Measurements from ENCODE around the gene NUCB1.

GRCh38 chr19:48962849-48963165 lies 62.7 kb downstream of the NUCB1 start:
- TF ChIP-seq CTCF (IDR thresholded peaks at IDR 0.05) (no peak), FOXP1 (CRISPR knock-in tag; IDR thresholded peaks at IDR 0.05; ENCODE audit: borderline replicate concordance) (no peak), MAX (CRISPR knock-in tag; IDR thresholded peaks at IDR 0.05) (no peak), NR2C2 (CRISPR knock-in tag; IDR thresholded peaks at IDR 0.05) (no peak), E2F1 (CRISPR knock-in tag; IDR thresholded peaks at IDR 0.05) (no peak), PRDM15 (CRISPR knock-in tag; IDR thresholded peaks at IDR 0.05) (no peak), TP53 (CRISPR knock-in tag; IDR thresholded peaks at IDR 0.05) (no peak), CREB1 (CRISPR knock-in tag; IDR thresholded peaks at IDR 0.05) (no peak), NFYB (CRISPR knock-in tag; conservative IDR thresholded peaks at IDR 0.05; ENCODE audit: low read depth) (no peak), TEAD1 (CRISPR knock-in tag; IDR thresholded peaks at IDR 0.05) (no peak), IRF1 (CRISPR knock-in tag; IDR thresholded peaks at IDR 0.05) (no peak)

All from WTC11 (cell line).